HG03575 (cell line): Measurements from ENCODE around the gene GPR26.

Source experiments
- ATAC-seq: cut with Tn5 transposase; IDR thresholded peaks from one replicate; pipeline ENCODE4 v1.9.1; 2021; ENCODE audit not compliant: unreplicated experiment, insufficient number of reproducible peaks, low FRiP score; ENCODE audit errors: extremely low read depth

Gene GPR26

GRCh38 chr10:123643315-123643714 lies 22.8 kb upstream of the GPR26 start:
- no peak for ATAC-seq

DNA sequence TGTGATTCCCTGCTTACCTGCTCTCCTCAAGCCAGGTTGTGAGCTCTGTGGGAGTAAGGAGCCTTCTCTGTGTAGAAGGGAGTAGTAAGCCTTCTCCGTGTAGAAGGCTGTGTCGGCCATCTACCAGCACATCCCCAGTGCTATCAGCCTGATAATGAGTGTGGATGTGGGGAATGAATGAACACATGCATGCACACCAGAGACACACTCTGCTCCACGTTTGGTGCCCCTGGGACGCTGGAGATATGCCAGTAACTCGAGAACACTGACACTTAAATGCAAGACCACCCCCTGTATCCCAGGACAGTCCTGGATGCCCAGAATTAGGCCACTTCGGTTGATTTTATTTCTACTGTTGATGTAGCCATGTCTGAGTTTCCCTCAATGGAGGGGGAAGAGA lies 21.1 kb upstream of the GPR26 start:
- no peak for ATAC-seq

DNA sequence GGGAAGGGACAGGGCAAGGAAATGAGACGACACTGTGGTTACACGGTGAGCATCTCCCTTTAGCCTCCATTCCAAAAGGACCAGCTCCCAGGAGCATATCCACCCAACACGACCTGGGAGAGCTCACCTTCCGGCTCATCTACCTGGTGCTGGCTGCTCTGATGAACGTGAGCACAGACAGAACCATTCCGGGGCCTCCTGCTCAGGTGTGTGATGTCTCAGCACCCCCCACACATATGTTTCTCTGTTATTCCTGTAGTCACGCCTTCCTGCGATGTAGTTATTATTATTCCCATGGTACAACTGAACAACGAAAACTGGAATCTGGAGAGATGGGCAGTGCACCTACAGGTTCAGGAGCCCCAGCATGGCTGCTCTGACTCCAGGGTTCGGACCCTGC lies 20.5 kb upstream of the GPR26 start:
- ATAC-seq, result no peak

DNA sequence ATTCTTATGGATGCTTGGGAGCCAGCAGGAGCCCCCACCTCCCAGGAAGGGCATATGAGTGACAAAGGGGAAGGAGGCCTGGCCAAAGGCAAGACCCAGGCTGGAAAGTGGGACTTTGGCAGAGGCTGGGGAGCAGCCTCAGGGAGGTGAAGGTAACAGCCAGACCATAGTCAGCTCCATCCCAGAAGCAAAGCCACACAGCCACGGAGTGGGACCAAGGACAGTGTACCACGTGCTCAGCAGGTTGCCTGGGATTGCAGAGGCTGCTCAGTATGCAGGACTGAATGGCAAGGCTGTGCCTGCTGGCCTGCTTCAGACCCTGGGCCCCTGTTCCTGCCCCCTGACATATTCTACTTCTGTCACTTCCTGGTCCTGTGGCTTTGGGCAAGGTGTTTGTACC lies 17.6 kb upstream of the GPR26 start:
- ATAC-seq, result no peak

- ATAC-seq, result no peak
Observed at GRCh38 chr10:123649676-123650075, 16.5 kb upstream of the GPR26 start.

- no peak for ATAC-seq
Observed at GRCh38 chr10:123651421-123652047, 14.6 kb upstream of the GPR26 start.

- no peak for ATAC-seq
Observed at GRCh38 chr10:123655751-123656150, 10.4 kb upstream of the GPR26 start.

- no peak for ATAC-seq
Observed at GRCh38 chr10:123663522-123663921, 2.6 kb upstream of the GPR26 start.

DNA sequence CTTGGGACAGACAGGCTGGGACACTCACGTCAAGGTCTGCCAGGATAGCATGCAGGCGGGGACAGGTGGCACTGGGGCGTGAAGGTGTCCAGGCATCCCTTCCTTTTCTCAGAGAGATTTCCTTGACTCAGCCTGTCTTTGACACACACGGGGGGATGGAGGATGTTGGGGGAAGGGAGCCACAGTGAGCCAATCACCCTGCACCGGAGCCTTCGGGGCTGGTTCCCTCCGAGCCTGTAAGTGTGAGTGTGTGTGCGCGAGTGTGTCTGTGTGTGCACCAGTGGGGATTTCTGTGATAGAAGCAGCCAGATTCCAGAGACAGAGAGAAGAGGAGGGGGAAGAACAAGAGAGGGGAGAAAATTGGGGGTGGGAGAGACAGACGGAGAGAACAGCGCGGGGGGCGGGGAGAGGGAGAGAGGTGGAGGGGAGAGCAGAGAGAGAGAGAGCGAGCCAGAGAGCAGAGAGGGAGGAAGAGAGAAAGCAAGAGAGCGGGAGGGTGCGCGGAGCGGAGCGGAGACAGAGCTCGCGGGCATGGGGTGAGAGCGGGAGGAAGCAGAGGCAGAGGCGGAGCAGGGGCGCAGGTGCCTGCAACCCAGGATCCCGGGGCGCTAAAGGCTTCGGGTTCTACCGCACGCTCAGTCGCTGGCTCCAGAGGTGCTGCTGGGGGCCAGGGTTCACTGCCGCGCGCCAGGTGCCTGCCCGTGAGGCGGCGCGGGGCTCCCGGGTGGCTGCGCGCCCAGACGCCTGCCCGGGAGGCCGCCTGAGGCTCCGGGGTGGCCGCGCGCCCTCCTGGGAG lies 466 bp upstream of the GPR26 start:
- no peak for ATAC-seq

- ATAC-seq, result no peak
Observed at GRCh38 chr10:123669886-123670285, 3.7 kb downstream of the GPR26 start.

DNA sequence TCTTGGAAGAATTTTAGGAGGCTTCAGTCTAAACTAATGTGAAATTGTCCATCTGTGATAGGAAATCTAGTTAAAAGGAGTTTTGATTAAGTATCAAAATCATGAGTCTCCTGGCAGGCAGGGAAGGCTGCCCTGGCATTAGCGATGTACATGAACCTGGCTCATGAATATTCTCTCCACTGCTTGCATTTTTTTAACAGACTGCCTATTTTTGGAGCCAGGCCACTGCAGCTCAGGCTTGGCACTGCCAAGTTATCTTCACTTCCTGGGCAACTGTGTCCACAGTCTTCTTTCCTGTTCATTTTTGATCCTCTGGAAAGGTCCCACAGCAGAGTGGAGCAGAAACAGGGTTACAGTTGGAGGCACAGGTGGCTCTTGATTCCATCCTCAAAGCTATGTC lies 7.0 kb downstream of the GPR26 start:
- no peak for ATAC-seq

GRCh38 chr10:123674741-123675140 lies 8.6 kb downstream of the GPR26 start:
- no peak for ATAC-seq

DNA sequence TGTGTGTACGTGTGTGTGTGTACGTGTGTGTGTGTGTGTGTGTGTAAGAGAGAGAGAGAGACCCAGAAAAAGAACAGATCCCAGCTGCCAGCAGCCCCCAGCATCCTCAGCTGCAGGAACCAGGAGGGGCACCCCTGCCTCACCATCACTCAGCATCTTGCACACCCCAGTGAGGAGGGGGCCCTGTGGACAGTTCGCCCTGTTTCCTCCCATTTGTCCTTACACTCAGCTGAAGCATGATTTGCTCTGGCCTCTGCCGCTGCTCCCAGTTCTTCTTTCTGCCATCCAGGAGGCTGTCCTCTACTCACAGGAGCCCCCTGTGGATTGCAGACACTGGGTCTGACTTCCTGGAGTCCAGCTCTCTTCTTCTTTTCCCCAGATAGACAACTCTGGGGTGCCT lies 9.7 kb downstream of the GPR26 start:
- no peak for ATAC-seq

GRCh38 chr10:123677556-123677955 lies 11.4 kb downstream of the GPR26 start:
- no peak for ATAC-seq

DNA sequence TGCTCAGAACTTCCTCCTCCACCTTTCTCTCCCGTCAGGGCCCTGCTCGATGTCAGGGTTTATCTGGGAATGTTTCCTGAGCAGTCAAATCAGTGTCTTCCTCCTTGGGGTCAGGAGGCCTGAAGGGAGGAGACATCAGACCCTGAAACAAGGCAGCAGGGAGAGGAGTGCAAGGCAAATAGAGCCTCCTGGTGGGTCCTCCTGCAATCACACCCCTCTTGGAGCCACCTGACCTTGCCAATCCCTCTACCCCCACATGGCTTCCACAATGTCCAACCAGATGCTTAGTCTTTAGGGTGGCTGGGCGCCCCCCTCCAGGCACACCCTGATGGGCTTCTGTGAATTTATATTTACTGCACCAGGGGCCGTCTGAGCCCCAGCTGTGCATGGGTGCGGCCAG lies 12.2 kb downstream of the GPR26 start:
- ATAC-seq, result no peak

- ATAC-seq, result no peak
Observed at GRCh38 chr10:123681285-123681684, 15.1 kb downstream of the GPR26 start.

DNA sequence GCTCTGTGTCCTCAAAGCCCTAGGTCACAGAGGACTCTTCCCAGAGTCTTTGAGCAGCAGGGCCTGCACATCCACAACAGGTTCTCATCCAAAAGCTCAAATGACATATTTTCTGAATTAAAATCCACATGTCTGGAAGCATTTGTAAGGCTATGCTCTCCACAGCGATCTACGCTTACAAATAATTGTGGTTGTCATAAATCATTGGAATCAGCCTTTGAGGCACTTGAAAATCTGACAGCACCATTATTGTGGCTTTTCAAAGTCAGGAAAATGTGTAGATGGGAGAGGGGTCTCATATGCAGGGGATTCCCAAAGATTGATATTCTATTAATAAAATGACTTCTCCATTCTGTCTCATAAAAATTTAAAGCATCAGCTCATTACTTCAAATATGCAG lies 16.3 kb downstream of the GPR26 start:
- no peak for ATAC-seq

- no peak for ATAC-seq
Observed at GRCh38 chr10:123683459-123683858, 17.3 kb downstream of the GPR26 start.

GRCh38 chr10:123683865-123684264 lies 17.7 kb downstream of the GPR26 start:
- ATAC-seq, result no peak

DNA sequence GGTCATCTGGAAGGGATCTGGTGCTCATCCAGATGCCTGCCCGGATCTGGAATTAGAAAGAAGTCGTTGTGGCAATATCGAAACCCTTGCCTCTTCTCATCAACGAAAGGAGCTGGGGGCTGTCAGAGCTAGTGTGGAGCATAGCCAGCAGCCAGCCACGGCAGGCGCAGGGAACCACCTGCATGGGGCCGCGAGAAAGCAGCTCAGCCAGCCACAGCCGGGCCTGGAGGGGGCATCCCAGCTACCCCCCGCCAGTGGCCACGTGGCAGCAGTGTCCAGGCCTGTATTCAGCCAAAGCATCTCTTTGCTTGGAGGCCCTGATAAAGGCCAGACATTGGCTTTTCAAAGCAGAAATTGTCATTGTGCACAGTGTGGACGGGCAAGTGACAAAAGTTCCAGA lies 19.1 kb downstream of the GPR26 start:
- ATAC-seq, result no peak

GRCh38 chr10:123687758-123688157 lies 21.6 kb downstream of the GPR26 start:
- ATAC-seq, result no peak
